GM19468 (cell line): ENCODE data around the gene GREB1L.
"Not testable (repeated sequence)": the region's sequence is repeated elsewhere in the genome, so short reads cannot be mapped to it uniquely, and the experiment has no call there.

Experiments used
- ATAC-seq: cut with Tn5 transposase; IDR thresholded peaks from one replicate; pipeline ENCODE4 v1.9.1; 2021; ENCODE audit warnings: mild to moderate bottlenecking, moderate library complexity, moderate number of reproducible peaks; ENCODE audit not compliant: unreplicated experiment; ENCODE audit errors: extremely low read depth

GREB1L gene

DNA sequence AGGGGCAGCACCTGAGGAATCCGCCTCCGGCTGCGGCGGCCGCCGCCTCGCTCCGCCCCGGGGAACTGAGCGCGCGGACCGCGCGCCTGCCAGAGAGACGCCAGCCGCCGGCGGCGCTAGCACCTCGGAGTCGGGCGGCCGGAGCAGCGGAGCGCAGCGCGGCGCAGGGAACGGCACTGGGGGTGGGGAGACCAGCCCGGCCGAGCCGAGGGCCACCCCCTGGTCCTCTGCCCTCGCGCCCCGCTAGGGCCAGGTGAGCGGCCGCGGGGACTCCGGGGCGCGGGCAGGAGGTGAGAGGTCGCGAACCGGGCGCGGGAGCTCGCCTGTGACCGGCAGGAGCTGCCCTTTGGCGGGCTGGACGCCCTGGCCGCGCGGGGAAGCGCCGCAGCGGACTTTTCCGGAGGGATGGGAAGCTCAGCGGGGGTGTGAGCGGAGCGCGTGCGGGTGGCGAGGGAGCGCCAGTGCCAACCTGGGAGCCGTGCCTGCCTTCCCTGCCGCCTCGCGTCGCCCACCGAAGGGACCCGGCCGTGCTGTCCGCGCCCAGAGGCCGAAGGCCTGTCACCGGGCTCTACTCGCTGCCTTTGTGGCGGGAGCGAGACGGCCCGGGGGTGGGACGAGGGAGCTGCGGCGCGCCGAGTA lies at the start of gene GREB1L:
GREB1L (plus strand) TSS at position 92 of the 639 bp plus-strand sequence. CDS start 141,287 bp downstream, outside the sequence.
- no peak for ATAC-seq

DNA sequence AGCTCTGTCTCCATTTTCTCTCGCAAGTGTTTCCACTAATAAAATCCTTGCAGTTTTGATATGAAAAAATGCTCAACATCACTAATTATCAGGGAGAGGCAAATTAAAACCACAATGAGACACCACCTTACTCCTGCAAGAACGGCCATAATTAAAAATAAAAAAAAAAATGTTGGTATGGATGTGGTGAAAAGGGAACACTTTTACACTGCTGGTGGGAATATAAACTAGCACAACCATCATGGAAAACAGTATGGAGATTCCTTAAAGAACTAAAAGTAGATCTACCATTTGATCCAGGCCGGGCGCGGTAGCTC lies 49.8 kb upstream of the GREB1L start:
- no peak for ATAC-seq

DNA sequence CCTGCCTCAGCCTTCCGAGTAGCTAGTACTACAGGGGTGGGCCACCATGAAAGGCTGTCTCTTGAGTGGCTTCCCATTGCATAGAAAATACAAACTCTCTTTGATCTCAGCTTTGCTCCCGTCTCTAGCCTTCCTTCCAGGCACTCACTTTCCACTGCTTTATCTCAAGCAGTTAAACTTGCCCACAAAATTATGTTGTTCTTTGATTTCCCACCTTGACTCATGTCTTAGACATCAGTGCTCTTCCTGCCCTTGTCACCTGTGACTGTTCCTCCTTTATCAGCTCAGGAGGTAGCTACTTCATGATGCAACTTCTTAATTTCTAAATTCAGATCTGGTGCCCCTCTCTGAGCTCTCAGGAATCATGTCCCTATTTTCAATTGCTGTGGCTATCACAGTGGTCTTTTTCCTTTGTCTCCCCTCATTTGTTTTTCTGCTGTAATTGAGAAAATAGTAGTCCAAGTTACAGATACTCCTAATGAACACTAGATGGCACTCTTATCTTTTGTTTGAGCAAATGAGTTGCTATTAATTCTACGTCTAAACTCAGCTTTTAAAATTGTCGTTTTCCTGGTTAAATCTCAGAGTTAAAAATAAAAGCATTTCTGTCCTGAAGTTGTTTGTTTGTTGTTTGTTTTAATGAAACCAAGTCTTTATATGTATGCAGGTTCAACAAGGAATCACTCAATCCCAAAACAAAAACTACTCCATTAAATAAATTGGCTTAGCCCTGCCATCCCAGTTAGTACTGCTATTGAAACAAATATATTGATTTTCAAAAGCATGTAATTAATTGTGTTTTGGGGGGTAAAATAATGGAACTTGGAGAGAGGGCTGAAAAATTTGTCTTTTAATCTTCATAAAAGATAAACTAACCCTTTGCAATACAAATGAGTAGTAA lies 46.9 kb upstream of the GREB1L start:
- ATAC-seq = no peak

DNA sequence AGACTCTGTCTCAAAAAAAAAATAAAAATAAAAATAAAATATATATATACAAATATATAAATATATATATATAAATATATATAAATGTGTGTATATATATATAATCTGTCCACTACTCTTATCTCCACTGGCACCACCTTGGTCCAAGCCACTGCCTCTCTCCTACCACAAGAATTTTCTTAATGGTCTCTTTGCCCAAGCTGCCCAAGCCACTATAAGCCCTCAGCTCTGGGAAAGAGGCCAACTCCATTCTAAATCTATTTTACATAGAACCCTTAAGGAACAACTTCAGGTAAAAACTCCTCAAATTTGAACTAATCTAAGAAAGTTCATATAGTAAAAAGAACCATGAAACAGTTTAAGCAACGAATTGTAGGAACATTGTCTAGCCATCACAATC lies 45.6 kb upstream of the GREB1L start:
- no peak for ATAC-seq

DNA sequence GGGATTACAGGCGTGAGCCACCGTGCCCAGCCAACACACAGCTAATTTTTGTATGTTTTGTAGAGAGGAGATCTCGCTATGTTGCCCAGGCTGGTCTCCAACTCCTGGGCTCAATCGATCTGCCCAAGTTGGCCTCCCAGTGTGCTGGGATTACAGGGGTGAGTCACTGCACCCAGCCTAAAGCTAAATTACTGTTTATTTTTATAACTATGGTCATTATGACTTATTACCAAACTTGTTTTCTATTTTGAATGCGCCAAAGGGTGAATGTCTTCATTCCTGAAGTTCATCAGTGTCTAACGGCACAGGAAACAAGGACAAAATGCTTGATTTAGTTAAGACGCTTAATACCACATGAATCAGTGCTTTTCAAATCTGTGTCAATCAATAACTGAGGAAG lies 38.9 kb upstream of the GREB1L start:
- ATAC-seq = no peak

DNA sequence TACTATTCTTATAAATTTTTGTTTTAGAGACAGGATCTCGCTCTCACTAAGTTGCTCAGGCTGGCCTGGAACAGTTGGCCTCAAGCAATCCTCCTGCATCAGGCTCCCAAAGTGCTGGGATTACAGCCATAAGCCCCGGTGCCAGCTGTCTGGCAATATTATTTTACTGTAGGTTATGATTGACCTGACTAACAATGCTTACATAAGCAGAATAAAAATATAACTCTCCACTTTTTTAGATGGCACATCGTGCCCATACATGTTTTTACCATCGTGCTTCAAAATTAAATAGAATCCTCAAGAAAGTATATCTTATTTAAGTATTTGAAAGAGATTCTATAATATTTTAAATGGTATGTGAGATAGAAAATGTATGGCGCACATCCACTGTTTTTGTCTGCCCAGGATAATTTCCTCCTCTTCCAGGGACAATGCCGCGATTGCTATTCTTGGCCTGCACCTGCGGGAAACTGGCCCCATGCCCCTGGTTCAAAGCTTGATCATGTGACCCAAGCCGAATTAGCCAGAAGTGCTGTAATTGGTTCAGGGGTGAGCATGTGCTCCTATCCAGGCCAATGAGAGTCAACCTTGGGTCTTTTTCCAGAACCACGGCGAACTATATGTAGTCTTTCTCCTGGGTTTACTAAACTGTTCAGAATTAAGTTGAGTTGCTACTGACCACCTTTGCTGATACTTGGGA lies 38.3 kb upstream of the GREB1L start:
- ATAC-seq = no peak

DNA sequence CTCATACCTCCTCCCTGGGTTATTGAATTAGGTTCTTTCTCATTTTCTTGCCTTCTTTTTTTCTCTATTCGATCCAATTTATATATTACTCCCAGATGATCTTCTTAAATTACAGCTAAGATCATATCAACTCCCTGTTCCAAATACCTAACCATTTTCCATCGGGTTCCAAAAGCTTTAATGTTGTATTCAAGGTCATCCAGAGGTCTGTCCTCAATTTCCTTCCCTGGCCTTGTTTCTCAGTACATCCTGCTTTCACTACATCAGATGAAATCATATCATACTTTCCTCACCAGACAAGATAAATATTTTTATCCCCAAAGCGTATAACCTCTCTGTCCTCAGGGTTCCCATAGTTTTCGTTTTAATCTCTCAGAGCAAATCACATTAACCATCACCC lies 36.3 kb upstream of the GREB1L start:
- no peak for ATAC-seq

DNA sequence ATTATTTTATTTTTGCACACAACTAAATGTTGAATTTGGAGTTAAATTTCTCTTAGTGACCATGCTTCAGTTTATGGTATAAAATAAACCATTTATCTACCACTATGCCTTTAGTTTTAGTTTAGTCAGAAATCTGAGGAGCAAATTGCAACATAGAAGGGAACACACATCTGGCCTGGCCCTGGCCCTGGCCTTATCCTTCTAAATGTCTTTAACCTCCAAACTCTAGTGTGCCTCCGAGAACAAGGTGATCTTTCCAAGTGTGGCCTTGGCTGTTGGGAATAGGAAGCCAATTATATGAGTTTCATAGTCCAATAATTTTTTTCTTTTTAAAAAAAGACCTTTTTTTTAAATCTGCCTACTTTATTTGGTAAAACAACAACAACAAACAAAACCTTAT lies 31.8 kb upstream of the GREB1L start:
- ATAC-seq = no peak

DNA sequence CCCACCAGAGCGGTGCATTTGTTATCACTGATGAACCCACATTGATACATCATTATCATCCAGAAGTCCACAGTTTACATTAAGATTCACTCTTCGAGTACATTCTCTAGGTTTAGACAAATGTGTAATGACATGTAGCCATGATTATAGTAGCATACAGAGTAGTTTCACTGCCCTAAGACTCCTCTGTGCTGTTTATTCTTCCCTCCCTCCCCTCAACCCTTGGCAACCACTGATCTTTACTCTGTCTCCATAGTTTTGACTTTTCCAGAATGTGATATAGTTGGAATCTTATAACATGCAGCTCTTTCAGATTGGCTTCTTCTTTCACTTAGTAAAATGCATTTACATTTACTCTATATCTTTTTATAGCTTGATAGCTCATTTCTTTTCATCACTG lies 31.2 kb upstream of the GREB1L start:
- ATAC-seq = no peak

DNA sequence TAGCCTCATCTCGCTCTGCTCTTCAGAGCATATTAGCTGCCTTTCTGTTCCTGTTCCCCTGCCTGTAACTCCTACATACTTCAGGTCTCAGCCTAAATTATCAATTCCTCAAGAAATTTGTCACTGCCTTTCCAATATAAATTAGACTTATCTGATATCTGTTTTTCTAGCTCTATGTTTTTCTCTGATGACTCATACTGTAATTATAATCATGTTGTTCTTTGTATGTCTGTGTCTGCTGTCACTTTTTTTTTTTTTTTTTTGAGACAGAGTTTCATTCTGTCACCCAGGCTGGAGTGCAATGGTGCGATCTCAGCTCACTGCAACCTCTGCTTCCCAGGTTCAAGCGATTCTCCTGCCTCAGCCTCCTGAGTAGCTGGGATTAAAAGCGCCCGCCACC lies 27.6 kb upstream of the GREB1L start:
- not testable (repeated sequence) for ATAC-seq

DNA sequence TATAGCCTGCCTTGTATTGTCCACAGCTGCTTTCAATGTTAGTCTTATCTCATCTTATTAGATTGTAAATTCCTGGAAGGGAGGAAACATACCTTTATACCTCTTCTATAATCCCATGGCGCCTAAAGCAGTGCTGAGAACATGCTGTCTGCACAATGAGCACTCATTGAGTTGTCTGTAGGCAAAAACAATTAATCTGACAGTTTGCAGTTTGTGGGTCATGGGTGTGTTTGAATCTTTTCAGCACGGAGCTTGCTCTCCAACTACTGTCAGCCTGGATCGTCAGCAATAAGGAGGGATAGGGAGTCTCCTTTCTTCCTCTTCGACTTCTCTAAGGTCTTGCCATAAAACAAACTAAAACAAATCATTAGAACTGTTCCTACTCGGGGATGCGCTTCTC lies 26.5 kb upstream of the GREB1L start:
- no peak for ATAC-seq

DNA sequence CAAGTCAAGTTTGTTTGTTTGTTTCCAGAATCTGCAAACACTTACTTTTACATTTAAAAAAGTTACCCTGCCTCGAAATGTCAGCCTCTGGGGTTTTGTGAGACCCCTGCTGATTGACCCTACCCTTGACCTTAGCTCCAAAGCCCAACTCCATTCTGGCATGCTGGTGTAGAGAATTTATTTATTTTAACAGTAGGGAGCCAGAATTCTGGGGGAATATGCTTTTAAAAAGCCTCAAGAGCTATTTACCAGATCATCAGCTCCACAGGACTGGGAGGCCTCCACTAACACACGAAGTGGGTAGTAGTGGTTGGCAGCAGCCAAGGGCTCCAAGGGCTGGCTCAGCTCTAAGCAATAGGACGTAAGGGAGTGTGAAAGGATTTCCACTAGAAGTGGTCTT lies 23.2 kb upstream of the GREB1L start:
- ATAC-seq = no peak

DNA sequence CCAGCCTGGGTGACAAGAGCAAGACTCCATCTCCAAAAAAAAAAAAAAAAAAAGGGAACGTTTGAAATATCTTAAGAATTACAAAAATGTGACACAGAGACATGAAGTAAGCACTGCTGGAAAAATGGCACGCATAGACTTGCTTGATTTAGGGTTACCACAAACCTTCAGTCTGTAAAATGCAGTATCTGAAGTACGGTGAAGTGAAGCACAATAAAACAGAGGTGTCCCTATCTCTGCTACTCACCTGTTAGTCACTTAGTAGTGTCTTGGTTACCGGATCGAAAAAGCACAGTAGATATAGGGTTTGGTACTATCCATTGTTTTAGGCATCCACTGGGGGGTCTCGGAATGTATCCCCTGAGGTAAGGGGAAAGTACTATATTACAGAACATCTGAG lies 11.6 kb upstream of the GREB1L start:
- ATAC-seq = no peak

DNA sequence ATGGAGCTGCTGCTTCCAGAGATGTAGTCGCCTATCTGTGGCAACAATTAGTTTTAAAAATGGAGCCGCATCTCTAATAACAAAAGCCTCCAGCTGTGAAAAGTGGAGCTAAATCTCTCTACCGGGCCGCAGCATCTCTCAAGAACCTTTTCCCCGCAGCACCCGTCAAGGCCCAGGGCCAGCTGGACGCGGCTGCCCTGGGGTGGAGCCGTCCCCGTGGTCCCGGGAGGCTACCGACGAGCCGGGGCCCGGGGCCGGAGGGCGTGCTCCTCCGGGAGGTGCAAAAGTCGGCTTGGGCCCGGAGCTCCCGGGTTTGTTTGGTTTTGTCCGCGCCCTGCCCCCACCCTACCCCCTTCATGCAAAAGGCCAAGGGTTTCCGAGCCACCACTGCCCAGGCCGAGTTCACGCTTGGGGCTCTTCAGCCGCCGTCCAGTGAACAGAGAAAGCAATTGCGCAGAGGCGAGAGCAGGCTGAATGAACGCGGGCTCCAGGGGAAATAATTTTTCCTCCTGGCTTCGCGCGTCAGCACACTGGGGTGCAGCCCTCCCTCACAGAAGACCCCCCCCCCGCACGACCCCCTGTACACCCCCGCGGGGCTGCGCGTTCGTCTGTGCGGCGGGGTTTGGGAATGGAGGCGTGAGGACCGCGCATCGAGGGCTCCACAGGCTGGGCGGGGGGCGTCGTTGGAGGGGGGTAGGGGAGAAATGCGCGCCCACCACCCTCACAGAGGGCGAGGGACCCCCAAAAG lies 557 bp upstream of the GREB1L start:
- no peak for ATAC-seq

DNA sequence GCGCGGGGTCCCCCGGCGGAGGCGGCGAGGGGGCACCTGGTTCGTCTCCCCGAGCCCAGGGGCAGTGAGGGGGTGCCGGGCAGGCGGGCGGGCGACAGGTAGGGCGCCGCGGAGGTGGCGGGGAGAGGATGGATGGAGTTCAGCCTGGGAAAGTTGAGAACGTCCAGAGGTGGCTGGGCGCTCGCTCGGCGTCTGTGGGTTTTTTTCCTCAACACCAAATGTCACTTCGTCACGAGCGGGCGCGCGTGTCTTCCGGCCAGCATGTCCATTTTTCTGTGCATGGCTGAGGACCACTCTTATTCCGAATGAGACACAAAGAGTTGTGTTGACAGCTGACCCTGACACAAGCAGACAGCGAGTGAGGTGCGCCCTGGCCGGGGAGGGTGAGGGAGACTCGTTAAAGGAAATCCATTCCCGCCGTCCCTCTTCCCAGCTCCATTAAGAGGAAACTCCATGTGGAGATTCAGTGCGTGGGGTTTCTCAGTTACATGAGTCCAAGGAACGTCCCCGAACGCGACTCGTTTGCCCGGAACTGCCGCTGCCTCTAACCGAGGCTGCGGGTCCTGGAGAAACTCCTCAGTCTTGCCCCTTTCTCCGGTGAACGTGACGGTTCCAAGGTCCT lies 859 bp downstream of the GREB1L start:
- no peak for ATAC-seq

DNA sequence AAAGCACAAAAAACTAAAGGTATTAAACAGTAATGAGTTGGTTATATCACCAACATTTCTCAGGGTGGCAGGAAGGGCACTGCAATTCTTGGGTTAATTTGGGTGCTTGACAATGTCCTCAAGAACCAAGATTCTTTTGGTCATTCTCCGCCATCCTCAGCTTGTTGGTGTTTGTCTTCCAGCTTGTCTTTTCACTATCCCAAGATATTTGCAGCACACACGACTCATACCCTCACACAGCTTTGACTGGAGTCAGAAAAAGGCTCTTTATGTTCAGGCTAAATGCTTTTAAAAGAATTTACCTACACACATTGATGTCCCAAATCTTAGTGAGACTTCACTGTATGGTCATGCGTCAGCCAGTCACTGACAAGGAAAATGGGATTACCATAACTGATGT lies 12.5 kb downstream of the GREB1L start:
- ATAC-seq = no peak

DNA sequence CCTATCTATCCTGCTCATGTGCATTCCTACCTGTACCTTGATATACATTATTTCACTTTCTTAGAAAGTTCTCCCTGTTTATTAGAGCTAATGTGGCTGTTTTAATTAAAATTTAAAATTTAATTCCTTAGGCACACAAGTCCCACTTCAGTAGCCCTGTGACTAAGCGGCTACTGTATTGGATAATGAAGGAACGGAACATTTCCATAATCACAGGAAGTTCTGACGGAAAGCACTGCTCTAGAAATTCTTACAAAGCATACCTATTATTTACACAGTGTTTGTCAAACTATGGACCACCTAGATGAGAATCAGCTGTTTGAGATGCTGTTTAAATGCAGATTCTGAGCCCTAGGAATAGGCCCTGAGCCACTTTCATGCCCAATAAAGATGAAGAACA lies 13.2 kb downstream of the GREB1L start:
- no peak for ATAC-seq

DNA sequence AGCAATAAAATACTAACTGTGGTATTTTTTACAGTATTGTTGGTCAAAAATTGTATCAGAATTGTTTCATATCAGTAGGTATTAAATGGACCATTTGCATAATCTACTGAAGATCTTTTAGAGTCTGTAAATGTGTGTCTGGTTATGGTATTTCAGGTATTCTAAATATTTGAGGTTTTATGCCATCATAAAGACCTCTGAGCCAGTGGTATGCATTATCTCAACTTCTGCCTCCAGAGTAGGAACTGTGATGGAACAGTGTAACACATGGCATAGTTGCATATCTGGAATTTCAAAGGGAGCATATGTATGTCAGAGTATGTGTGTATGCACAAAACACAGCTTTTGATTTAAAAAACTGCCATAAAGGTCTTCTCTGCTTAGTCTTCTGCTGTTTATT lies 15.4 kb downstream of the GREB1L start:
- ATAC-seq = no peak

DNA sequence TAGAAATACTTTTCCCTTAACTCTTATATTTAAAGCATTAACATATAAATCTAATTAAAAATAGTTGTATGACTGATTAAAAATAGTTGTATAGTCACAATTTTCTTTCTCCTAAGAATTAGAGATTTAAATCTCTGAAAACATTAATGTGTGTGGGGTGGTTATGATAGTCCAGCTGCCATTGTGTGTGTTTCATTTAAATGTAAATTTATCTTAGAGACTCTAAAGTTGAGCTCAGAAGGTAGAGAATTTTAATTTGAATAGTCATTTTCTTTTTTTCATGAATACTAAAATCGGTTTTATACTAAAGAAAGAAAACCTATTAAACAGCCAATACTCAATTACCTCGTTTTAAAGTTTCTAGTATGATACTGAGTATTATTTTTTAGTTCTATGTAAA lies 18.6 kb downstream of the GREB1L start:
- ATAC-seq = no peak

DNA sequence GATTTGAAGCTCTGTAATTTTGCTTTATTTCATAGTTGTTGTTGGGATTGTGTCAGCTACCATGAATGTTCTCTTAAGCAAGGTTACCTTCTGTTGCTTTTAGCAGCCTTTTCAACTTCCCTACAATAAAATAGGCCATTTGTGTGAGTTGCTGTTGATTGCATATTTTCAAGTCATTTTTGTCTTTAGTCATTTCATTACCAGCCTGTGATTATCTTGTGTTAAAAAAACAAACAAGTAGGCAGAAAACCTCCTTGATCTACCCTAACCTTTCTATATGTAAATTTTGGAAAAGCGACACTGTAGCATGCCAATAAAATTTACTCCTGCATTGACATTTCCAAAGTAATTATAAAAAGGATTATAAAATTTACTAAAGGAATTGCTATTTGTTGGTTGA lies 19.3 kb downstream of the GREB1L start:
- no peak for ATAC-seq
